ENCODE data around the gene AHNAK. TPM values are rescaled to one million over a fixed set of nuclear protein-coding genes. Genes with fewer than 3 reads are reported as not detected.

The AHNAK gene
- total RNA-seq, 2 donors from 2014 or later = 458 to 631 TPM

- H3K4me1 ChIP-seq = peaks cover 8% of the 10 kb centered on the region
- peak; percentile 70 for DNase-seq
- intact Hi-C loops (cut with DNase I) = no loop called here
- peak overlapping the region; percentile 65 for H3K27ac ChIP-seq
- TF ChIP-seq, protein P1, sequence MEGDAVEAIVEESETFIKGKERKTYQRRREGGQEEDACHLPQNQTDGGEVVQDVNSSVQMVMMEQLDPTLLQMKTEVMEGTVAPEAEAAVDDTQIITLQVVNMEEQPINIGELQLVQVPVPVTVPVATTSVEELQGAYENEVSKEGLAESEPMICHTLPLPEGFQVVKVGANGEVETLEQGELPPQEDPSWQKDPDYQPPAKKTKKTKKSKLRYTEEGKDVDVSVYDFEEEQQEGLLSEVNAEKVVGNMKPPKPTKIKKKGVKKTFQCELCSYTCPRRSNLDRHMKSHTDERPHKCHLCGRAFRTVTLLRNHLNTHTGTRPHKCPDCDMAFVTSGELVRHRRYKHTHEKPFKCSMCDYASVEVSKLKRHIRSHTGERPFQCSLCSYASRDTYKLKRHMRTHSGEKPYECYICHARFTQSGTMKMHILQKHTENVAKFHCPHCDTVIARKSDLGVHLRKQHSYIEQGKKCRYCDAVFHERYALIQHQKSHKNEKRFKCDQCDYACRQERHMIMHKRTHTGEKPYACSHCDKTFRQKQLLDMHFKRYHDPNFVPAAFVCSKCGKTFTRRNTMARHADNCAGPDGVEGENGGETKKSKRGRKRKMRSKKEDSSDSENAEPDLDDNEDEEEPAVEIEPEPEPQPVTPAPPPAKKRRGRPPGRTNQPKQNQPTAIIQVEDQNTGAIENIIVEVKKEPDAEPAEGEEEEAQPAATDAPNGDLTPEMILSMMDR (IDR thresholded peaks at IDR 0.05) = no peak
- H3K9ac ChIP-seq (ENCODE audit: low read depth in 2 of 2, low read length in 2 of 2) = peak overlapping the region in 1 of 2 donors; percentile 44
- no peaks in the 10 kb centered on the region for H3K36me3 ChIP-seq
- no peak overlapping the region for H3K4me3 ChIP-seq
- H3K27me3 ChIP-seq = no peaks in the 10 kb centered on the region
- no peaks in the 10 kb centered on the region for H3K9me3 ChIP-seq
Observed at GRCh38 chr11:62446091-62446490, 100.5 kb downstream of the AHNAK start.

DNA sequence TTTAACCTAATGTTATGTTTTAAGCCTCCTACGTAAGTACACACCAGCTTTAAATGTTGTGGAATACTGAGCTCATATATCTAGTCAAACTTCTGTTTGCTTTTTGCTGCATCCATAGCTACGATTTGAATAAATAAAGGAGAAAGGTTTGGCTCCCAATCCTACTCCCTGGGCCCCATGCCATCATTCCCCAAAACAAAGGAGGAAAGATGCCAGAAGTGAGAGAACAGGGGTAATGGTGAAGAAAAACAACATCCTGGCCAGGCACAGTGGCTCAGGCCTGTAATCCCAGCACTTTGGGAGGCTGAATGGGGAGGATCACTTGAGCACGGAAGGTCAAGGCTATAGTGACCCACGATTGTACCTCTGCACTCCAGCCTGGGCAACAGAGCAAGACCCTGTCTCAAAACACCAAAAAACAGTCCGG lies 101.3 kb downstream of the AHNAK start:
- no peak overlapping the region for H3K9ac ChIP-seq (ENCODE audit: low read depth in 2 of 2, low read length in 2 of 2)
- DNase-seq = no peak
- no peaks in the 10 kb centered on the region for H3K27me3 ChIP-seq
- H3K27ac ChIP-seq = peak overlapping the region; percentile 65
- peaks cover 8% of the 10 kb centered on the region for H3K4me1 ChIP-seq
- intact Hi-C loops (cut with DNase I) = no loop called here
- no peaks in the 10 kb centered on the region for H3K36me3 ChIP-seq
- no peaks in the 10 kb centered on the region for H3K9me3 ChIP-seq
- TF ChIP-seq, protein P1 (IDR thresholded peaks at IDR 0.05) = no peak
- H3K4me3 ChIP-seq = no peak overlapping the region

DNA sequence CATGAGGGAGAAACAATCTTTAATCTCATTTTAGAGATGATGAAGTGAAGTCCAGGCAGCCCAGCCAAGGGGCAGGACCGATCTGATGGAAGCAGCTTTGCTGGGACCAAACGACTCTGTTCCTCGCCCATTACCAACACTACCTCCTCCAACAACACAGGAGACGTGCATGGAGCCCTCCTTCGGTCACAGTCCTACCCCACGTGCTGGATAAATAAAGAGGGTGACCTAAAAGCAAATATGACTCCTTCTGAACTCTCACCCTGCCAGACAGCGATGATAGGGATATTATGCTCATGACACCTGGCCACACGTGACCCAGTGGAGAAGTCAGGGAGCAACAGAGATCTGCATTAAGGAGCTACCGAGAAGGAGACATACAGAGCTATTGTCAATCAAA lies 101.8 kb downstream of the AHNAK start:
- H3K9ac ChIP-seq (ENCODE audit: low read depth in 2 of 2, low read length in 2 of 2) = peak overlapping the region; percentile 23 to 65
- H3K4me1 ChIP-seq = peaks cover 8% of the 10 kb centered on the region
- H3K27me3 ChIP-seq = no peaks in the 10 kb centered on the region
- H3K36me3 ChIP-seq = no peaks in the 10 kb centered on the region
- DNase-seq = no peak
- TF ChIP-seq, protein P1 (IDR thresholded peaks at IDR 0.05) = no peak
- peak overlapping the region; percentile 65 for H3K27ac ChIP-seq
- H3K4me3 ChIP-seq = peak overlapping the region; percentile 24
- no peaks in the 10 kb centered on the region for H3K9me3 ChIP-seq
- intact Hi-C loops (cut with DNase I) = no loop called here

- intact Hi-C loops (cut with DNase I) = no loop called here
- Histone ChIP-seq H3K4me1 (peaks cover 8% of the 10 kb centered on the region), H3K9me3 (no peaks in the 10 kb centered on the region), H3K4me3 (peak overlapping the region; percentile 24), H3K9ac (ENCODE audit: low read depth in 2 of 2, low read length in 2 of 2) (peak overlapping the region; percentile 64 to 65), H3K36me3 (no peaks in the 10 kb centered on the region), H3K27ac (peak overlapping the region; percentile 65), H3K27me3 (no peaks in the 10 kb centered on the region)
- DNase-seq = peak; percentile 66
- TF ChIP-seq, protein P1 (IDR thresholded peaks at IDR 0.05) = no peak
Observed at GRCh38 chr11:62444236-62444833, 102.3 kb downstream of the AHNAK start.

- Histone ChIP-seq H3K36me3 (no peaks in the 10 kb centered on the region), H3K9me3 (no peaks in the 10 kb centered on the region), H3K27ac (peak overlapping the region; percentile 65), H3K4me1 (peaks cover 8% of the 10 kb centered on the region), H3K27me3 (no peaks in the 10 kb centered on the region), H3K9ac (ENCODE audit: low read depth in 2 of 2, low read length in 2 of 2) (peak overlapping the region; percentile 64 to 65), H3K4me3 (no peak overlapping the region)
- TF ChIP-seq, protein P1 (IDR thresholded peaks at IDR 0.05) = no peak
- DNase-seq = no peak
- intact Hi-C loops (cut with DNase I) = no loop called here
Observed at GRCh38 chr11:62443390-62444235, 103.0 kb downstream of the AHNAK start.
